Kidney (tissue), 14 donors: ENCODE measurements around the gene PRKCE. TPM values are rescaled to one million over a fixed set of nuclear protein-coding genes. Genes with fewer than 3 reads are reported as not detected.

Source experiments
- DNase-seq, 5 donors: peaks; one replicate each; pipeline ENCODE4 v3.0.0-alpha.2; 2013 to 2020
- FAIRE-seq: peaks from 2 replicates; lab custom pipeline; 2012; peaks lifted over from hg19 to GRCh38; lab: Jason Lieb, UNC
- H3K27ac ChIP-seq, 2 donors: one replicate each; pipeline ENCODE4 v1.7.0; 2013; ENCODE audit warnings: low read depth in 2 of 2, low read length in 2 of 2, inconsistent platforms in 1 of 2
- H3K27me3 ChIP-seq: one replicate; pipeline ENCODE4 v1.7.1; 2013; ENCODE audit warnings: low read length, inconsistent platforms; ENCODE audit not compliant: control insufficient read depth, insufficient read depth
- H3K36me3 ChIP-seq, 3 donors: one replicate each; pipeline versions ENCODE4 v1.7.0 to v1.7.1; 2013; ENCODE audit warnings: low read length in 3 of 3, control low read depth in 1 of 3, inconsistent platforms in 1 of 3; ENCODE audit not compliant: insufficient read depth in 3 of 3, control insufficient read depth in 2 of 3
- H3K4me1 ChIP-seq, 3 donors: one replicate each; pipeline versions ENCODE4 v1.7.0 to v1.7.1; 2013; ENCODE audit warnings: low read length in 3 of 3, inconsistent platforms in 1 of 3, low read depth in 1 of 3; ENCODE audit not compliant: control insufficient read depth in 2 of 3, insufficient read depth in 2 of 3
- H3K4me3 ChIP-seq, 3 donors: one replicate each; pipeline versions ENCODE4 v1.7.0 to v1.8.1; 2013; ENCODE audit warnings: low read length in 3 of 3, control low read depth in 1 of 3, inconsistent platforms in 1 of 3
- H3K9ac ChIP-seq, 3 donors: one replicate each; pipeline versions ENCODE4 v1.7.0 to v1.7.1; 2013; ENCODE audit warnings: low read length in 3 of 3, control low read depth in 1 of 3, inconsistent platforms in 1 of 3
- H3K9me3 ChIP-seq, 3 donors: one replicate each; pipeline versions ENCODE4 v1.7.0 to v1.7.1; 2013; ENCODE audit warnings: low read length in 3 of 3, control low read depth in 1 of 3, inconsistent platforms in 1 of 3; ENCODE audit not compliant: control insufficient read depth in 2 of 3, insufficient read depth in 1 of 3
- CTCF ChIP-seq: IDR thresholded peaks from 3 replicates; pipeline ENCODE4 v1.5.1; 2012; ENCODE audit warnings: mild to moderate bottlenecking, moderate library complexity, borderline replicate concordance; ENCODE audit not compliant: insufficient read depth; ENCODE audit errors: extremely low read depth
- intact Hi-C: fragments of 100-400 bp; cut with DNase I; formaldehyde crosslinking; loops from one replicate; pipeline ENCODE4 v1.11.1; 2022
- polyA plus RNA-seq: library from polyadenylated mRNA; stranded (reverse); fragments of 350-450 nt; fragmentation: Illumina TruSeq; extraction: RNeasy Lipid Tissue Mini Kit (QIAGEN cat#74804); gene quantifications from one replicate; pipeline ENCODE4 v1.2.3, GENCODE V29; 2014; ENCODE audit warnings: low read depth, low replicate concordance; ENCODE audit not compliant: insufficient read depth
- total RNA-seq: library from RNA; stranded (reverse); fragmentation: NEBNext Ultra II Directional; extraction: Animal tissue kit (Norgen Biotek cat#: 25700); gene quantifications from one replicate; pipeline ENCODE4 v1.2.1, GENCODE V29; 2021
- donor health status: control.
- donor health status: control.
- donor health status: control.
- donor health status: control.
- donor health status: control.
- donor health status: DM: yes; HTN: yes; CAD: no.
- donor health status: Normal renal cell carcinoma (clear cell type).

Gene PRKCE
- total and polyA plus RNA-seq, 2 donors from 2014 or later, result 11.1 to 27.3 TPM

- Histone ChIP-seq H3K27ac (no peak overlapping the region), H3K27me3 (no peaks in the 10 kb centered on the region), H3K9me3 (no peaks in the 10 kb centered on the region), H3K9ac (no peak overlapping the region), H3K4me1 (peaks cover 3 to 19% (median 4%) of the 10 kb centered on the region in 3 donors), H3K36me3 (no peaks in the 10 kb centered on the region), H3K4me3 (no peak overlapping the region)
- no peak for FAIRE-seq
- intact Hi-C loops, result no loop called here
- DNase-seq, result no peak
- TF ChIP-seq CTCF, result no peak
These were observed 239.3 kb downstream of the PRKCE start for GRCh38 chr2:45890819-45891218.

GRCh38 chr2:45891719-45892424, 240.4 kb downstream of the PRKCE start:
- Histone ChIP-seq H3K4me3 (no peak overlapping the region), H3K9ac (no peak overlapping the region), H3K27ac (no peak overlapping the region), H3K4me1 (peaks cover 3 to 14% (median 4%) of the 10 kb centered on the region in 3 donors), H3K27me3 (no peaks in the 10 kb centered on the region), H3K36me3 (no peaks in the 10 kb centered on the region), H3K9me3 (no peaks in the 10 kb centered on the region)
- intact Hi-C loops, result no loop called here
- DNase-seq (peak in 2 of 5 donors; percentile 30 to 47), FAIRE-seq (no peak)
- no peak for TF ChIP-seq CTCF

GRCh38 chr2:45892425-45892745, 240.9 kb downstream of the PRKCE start:
- peak in 1 of 5 donors; percentile 57 for DNase-seq
- intact Hi-C loops, result no loop called here

More at GRCh38 chr2:45892425-45892745, 240.9 kb downstream of the PRKCE start:
- FAIRE-seq, result no peak
- H3K9me3 ChIP-seq, result no peaks in the 10 kb centered on the region
- TF ChIP-seq CTCF, result no peak
- H3K36me3 ChIP-seq, result no peaks in the 10 kb centered on the region
- no peak overlapping the region for H3K9ac ChIP-seq
- H3K4me3 ChIP-seq, result no peak overlapping the region
- H3K27ac ChIP-seq, result no peak overlapping the region
- no peaks in the 10 kb centered on the region for H3K27me3 ChIP-seq
- peaks cover 3 to 14% (median 4%) of the 10 kb centered on the region in 3 donors for H3K4me1 ChIP-seq
